Measurements from ENCODE around the gene TMEM233.
A peak's percentile ranks its signal among the peaks of the same experiment; 100 is the strongest.

The TMEM233 gene

DNA sequence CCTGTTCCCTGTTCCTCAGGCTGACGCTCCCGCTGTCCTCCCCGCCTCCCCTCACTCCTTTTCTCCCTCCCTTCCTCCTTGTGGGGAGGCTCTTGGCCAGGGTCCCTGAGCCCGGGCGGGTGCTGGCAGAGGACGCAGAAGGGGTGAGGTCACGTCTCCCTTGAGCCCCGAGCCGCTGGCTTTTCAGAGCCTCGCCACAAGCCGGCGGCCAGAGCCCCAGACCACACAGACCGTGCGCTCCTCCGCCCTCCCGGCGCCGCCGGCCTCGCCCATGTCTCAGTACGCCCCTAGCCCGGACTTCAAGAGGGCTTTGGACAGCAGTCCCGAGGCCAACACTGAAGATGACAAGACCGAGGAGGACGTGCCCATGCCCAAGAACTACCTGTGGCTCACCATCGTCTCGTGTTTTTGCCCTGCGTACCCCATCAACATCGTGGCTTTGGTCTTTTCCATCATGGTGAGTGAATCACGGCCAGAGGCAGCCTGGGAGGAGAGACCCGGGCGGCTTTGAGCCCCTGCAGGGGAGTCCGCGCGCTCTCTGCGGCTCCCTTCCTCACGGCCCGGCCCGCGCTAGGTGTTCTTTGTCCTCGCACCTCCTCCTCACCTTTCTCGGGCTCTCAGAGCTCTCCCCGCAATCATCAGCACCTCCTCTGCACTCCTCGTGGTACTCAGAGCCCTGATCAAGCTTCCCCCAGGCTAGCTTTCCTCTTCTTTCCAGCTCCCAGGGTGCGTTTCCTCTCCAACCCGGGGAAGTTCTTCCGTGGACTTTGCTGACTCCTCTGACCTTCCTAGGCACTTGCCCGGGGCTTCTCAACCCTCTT, at the start of gene TMEM233:
Gene TMEM233 (plus strand): TSS at position 197 of the 821 bp plus-strand sequence. CDS start 75 bp downstream, at position 272.
- DNase-seq (ENCODE audit: low read depth), result no peak

DNA sequence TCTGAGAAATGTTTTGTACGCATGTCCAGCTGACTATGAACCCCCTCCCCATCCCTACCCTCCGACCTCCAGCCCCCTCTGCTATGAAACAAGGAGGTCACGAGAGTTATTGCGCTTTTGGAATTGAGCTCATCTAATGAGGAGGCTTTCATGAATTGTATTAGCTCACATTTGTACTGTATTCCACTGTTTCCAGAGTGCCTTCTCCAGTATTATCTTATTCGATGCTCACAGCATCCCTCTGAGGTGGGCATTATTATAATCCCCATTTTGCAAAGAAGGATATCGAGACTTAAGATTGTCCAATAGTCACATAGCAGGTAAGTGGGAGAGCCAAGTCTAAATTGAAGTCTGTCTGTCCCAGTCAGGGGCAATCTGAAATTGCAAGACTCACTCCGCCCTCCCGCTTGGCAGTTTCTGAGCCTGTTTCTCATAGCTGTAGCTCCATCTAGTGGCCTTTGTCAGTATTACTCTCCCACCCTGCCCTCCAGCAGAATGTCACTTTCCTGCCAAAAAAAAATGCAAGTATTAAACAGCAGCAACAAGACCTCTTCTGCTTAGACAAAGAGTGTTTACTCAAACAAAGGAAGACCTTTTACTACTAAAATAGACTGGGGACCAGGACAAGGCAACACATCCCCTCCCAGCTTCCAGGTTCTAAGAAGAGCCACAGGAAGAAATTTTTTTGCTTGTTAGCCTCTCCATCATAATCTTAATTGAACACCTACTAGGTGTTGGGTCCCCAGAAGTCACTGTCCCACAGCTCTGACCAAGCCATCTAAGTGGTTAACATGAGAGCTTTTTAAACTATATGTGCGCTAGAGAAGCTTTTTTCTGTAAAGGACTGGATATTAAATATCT, 48.6 kb upstream of the TMEM233 start:
- DNase-seq (ENCODE audit: low read depth), result peak; percentile 71

DNA sequence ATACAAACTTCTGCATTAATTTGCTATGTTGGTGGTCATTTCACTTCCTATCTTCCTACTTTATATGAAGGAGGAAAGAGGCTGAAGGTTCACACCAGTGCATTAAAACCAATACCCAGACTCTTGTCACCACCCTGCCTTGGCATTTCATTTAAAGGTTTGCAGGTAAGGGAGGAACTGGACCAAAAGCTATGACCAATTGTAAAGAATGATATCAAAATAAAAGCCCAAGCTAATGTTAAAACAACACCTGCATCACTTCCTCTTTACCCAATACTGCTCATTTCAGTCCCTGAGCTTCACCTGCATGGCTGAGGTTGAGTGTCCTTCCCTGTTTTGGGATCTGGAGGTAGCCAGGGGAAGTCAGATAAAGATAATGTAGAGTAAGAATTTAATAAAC, 47.2 kb upstream of the TMEM233 start:
- no peak for DNase-seq (ENCODE audit: low read depth)

DNA sequence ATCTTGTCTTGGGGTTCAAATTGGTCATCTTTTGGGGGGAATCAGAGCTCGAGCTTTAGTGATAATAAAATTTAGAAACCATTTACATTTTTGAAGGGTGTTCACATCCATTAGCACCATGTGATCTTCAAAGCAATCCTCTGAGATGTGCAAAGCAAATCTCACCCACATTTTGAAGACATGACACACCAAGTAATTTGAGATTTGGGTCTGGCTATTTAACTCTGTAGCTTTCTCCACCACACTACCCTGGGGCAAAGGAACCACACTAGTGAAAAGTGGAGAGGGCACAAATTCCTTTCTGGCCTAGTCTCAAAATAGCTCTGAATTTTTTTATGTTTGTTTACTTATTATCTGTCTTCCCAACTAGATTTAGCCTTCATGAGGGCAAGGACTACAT, 46.6 kb upstream of the TMEM233 start:
- peak; percentile 6 for DNase-seq (ENCODE audit: low read depth)

DNA sequence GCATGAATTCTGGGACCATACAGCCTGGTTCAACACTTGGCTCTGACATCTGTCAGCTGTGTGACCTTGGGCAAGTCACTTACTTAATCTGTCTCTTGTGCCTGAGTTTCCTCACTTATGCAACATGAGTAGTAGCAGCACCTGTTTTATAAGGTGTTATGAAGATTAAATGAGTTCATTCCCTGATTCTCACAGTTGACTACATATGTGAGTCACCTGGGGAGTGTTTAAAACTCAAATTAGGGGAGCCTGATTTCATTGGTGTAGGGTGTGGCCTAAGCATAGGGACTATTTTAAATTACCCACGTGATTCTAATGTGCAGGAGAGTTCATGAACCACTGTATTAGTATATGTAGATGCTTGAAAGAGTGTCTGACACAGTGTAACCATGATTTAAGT, 36.7 kb upstream of the TMEM233 start:
- DNase-seq (ENCODE audit: low read depth), result no peak

GRCh38 chr12:119565404-119565803, 28.2 kb upstream of the TMEM233 start:
- DNase-seq (ENCODE audit: low read depth), result no peak

- no peak for DNase-seq (ENCODE audit: low read depth)
These were observed 22.8 kb upstream of the TMEM233 start for GRCh38 chr12:119570771-119571170.

DNA sequence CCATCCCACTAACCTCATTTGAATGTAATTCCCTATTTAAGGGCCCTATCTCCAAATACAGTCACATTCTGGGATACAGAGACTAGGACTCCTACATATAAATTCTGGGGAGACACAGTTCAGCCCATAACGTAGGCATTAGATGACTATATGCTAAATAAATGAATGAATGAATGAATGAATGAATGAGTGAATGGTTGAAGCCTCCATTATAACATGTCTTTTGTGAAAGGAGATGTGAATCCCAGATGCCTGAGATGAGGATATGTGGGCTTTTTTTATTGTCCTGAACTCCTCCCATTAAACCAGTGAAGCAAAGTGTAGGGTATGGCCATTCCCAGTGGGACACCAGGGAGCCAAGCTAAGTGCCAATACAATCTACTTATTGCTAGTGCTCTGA, 20.5 kb upstream of the TMEM233 start:
- DNase-seq (ENCODE audit: low read depth), result no peak

DNA sequence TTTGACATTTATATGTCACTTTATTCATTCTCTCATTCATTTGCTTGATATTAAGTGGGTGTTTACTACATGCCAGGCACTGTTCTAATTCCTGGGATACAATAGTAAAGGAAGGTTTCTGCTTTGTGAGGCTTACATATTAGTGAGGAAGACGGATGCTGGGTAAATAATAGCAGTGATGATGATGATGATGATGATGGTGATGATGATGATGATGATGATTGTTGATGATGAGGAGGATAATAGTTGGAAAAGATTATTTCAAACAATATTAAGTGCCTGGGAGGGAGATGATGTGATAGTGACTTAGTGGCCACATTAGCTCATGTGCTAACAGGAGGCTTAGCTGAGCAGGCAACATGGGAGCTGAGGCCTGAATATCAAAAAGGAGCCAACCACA, 19.3 kb upstream of the TMEM233 start:
- DNase-seq (ENCODE audit: low read depth), result no peak

GRCh38 chr12:119576118-119576810, 17.3 kb upstream of the TMEM233 start:
- no peak for DNase-seq (ENCODE audit: low read depth)

DNA sequence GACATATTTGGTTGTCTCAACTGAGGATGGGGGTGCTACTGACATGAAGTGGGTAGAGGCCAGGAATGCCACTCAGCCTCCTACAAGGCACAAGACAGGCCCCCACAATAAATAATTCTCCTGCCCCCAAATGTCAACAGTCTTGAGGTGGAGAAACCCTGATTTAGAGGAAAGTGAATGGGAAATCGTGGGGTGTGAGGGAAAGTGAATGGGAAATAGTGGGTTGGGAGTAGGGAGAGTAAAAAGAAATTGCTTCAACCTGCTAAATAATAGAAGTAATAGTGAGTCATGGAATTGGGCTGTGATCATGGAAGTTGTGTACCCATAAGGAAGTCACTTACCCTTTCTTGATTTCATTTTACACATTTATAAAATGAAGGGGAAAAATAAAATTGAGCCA, 16.7 kb upstream of the TMEM233 start:
- no peak for DNase-seq (ENCODE audit: low read depth)

GRCh38 chr12:119578112-119578511, 15.5 kb upstream of the TMEM233 start:
- DNase-seq (ENCODE audit: low read depth), result no peak

DNA sequence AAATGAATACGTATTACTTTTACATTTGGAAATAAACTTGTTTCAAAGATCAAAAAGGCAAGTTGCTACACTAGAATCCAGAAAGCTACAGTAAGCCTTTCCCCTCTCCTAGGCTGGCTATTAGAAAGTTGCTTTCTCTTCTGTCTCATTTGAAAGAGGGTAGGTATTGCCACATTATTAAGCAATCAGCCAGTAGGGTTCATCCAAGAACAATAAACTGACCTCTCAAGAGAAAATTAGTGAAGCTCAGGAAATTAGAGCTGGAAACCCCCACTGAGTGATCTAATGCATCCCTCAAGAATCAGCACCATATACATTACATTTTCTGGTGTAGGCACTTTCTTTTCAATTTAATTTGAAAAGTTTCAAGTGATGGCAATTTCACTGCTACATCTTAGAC, 4.5 kb upstream of the TMEM233 start:
- no peak for DNase-seq (ENCODE audit: low read depth)

DNA sequence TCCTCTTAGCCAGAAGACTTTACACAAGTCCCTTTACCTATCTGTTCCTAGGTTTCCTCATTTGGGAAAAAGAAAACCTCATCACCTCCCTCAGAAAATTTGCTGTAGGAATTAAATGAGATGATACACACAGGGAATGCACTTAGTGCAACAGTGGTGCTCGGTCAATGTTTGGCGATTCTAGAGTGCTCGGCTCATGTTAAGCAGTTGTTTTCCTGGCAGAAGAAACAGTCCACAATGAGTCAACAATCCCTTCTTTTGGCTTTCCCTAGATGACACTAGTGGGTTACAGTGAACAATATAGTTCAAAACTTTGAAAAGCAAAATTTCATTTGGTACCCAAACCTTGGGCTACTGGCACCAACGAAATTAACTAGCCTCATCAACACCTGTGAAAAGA, 3.9 kb upstream of the TMEM233 start:
- DNase-seq (ENCODE audit: low read depth), result no peak

- no peak for DNase-seq (ENCODE audit: low read depth)
These were observed 1.3 kb upstream of the TMEM233 start for GRCh38 chr12:119592232-119592631.

DNA sequence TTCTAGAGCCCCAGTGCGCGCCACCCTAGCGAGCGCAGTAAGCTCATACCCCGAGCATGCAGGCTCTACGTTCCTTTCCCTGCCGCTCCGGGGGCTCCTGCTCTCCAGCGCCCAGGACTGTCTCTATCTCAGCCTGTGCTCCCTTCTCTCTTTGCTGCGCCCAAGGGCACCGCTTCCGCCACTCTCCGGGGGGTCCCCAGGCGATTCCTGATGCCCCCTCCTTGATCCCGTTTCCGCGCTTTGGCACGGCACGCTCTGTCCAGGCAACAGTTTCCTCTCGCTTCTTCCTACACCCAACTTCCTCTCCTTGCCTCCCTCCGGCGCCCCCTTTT, 791 bp downstream of the TMEM233 start:
- DNase-seq (ENCODE audit: low read depth), result no peak

DNA sequence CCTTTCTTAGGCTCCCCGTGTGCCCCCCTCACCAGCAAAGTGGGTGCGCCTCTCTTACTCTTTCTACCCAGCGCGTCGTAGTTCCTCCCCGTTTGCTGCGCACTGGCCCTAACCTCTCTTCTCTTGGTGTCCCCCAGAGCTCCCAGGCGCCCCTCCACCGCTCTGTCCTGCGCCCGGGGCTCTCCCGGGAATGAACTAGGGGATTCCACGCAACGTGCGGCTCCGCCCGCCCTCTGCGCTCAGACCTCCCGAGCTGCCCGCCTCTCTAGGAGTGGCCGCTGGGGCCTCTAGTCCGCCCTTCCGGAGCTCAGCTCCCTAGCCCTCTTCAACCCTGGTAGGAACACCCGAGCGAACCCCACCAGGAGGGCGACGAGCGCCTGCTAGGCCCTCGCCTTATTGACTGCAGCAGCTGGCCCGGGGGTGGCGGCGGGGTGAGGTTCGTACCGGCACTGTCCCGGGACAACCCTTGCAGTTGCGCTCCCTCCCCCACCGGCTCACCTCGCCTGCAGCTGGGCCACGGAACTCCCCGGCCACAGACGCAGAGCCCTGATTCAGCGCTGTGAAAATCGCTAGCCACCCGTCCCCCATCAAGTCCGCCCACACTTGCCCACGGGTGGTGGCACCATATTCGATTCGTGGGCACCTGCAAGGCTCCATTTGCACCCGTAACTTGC, 1.3 kb downstream of the TMEM233 start:
- no peak for DNase-seq (ENCODE audit: low read depth)

GRCh38 chr12:119598159-119598558, 4.6 kb downstream of the TMEM233 start:
- no peak for DNase-seq (ENCODE audit: low read depth)

DNA sequence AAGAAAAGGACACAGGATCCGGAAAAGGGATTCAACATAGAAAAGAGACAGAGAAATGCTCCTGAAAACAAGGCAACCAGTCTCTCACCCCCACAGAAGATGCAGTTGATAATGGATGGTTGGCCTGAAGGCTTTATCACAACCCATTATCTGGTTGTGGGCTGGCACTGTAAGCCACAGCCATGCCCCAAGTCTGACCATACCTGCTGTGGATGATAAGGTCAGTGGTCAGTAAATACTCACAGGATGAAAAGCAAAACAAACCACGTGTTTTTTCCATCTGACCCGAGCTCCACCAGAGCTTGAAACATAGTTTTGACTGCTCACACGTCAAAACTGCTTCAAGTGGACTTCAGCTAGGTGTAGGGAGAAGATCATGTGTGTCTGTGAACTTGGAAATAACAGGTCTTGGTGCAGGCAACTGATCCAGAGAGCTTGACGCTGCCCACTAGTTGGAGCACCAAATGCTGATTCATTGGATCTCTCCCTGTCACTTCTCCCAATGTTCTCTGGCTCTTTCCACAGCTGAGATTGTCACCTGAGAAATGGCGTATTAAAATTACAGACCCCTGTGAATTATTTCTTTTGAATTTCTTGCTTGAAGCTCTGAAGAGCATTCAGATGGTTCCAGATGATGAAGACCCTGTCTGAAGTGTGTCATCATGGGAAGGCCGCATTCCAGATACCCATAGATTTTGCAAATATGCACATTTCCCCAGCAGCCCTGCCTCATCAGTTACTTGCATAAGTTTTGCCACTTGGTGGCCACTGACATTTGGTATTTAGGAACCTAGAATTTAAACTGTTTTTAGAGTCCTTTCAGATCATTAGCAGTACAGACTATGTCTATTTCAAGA, 8.5 kb downstream of the TMEM233 start:
- no peak for DNase-seq (ENCODE audit: low read depth)

- DNase-seq (ENCODE audit: low read depth), result no peak
These were observed 9.1 kb downstream of the TMEM233 start for GRCh38 chr12:119602734-119603094.

- DNase-seq (ENCODE audit: low read depth), result no peak
These were observed 10.2 kb downstream of the TMEM233 start for GRCh38 chr12:119603767-119604166.
